Heart left ventricle (tissue), 16 donors: ENCODE results near the gene KDM4D. TPM values are rescaled to one million over a fixed set of nuclear protein-coding genes. Genes with fewer than 3 reads are reported as not detected.

Experiments used
- ATAC-seq, 4 donors: fragments of 200-7000 bp; cut with Tn5 transposase; one replicate each; pipeline ENCODE4 v1.9.1; 2020 to 2022; ENCODE audit warnings: moderate library complexity in 4 of 4, mild to moderate bottlenecking in 3 of 4, moderate number of reproducible peaks in 1 of 4
- DNase-seq, 5 donors: peaks; one replicate each; pipeline ENCODE4 v3.0.0-alpha.2; 2020
- H3K27ac ChIP-seq, 12 donors: fragments of 200-600 bp; sonication (generic) in 4 of 12; one replicate each; pipeline versions ENCODE4 v1.5.0 to v1.8.0; 2016 to 2022; ENCODE audit warnings: mild to moderate bottlenecking in 2 of 12
- H3K27me3 ChIP-seq, 9 donors: fragments of 200-600 bp; sonication (generic) in 2 of 9; one replicate each; pipeline versions ENCODE4 v1.5.1 to v1.8.0; 2016 to 2022; ENCODE audit warnings: mild to moderate bottlenecking in 3 of 9
- H3K36me3 ChIP-seq, 9 donors: fragments of 200-600 bp; sonication (generic) in 2 of 9; one replicate each; pipeline versions ENCODE4 v1.5.0 to v1.8.0; 2018 to 2022; ENCODE audit warnings: mild to moderate bottlenecking in 2 of 9
- H3K4me1 ChIP-seq, 12 donors: fragments of 200-600 bp; sonication (generic) in 4 of 12; one replicate each; pipeline versions ENCODE4 v1.5.0 to v1.8.0; 2016 to 2022; ENCODE audit warnings: mild to moderate bottlenecking in 3 of 12
- H3K4me3 ChIP-seq, 12 donors: fragments of 200-600 bp; sonication (generic) in 4 of 12; one replicate each; pipeline versions ENCODE4 v1.5.0 to v1.8.0; 2017 to 2022; ENCODE audit warnings: mild to moderate bottlenecking in 9 of 12, moderate library complexity in 4 of 12
- H3K9me3 ChIP-seq, 12 donors: fragments of 200-600 bp; sonication (generic) in 4 of 12; one replicate each; pipeline versions ENCODE4 v1.5.0 to v1.8.0; 2016 to 2022; ENCODE audit warnings: mild to moderate bottlenecking in 1 of 12
- CTCF ChIP-seq, 12 donors: fragments of 200-600 bp; sonication (generic) in 4 of 12; IDR thresholded peaks; one replicate each; pipeline versions ENCODE4 v1.5.0 to v1.8.0; 2018 to 2022; ENCODE audit warnings: antibody characterized with exemption in 12 of 12, mild to moderate bottlenecking in 5 of 12
- POLR2A ChIP-seq, 2 donors: fragments of 450-650 bp; IDR thresholded peaks; one replicate each; pipeline ENCODE4 v1.6.1; 2017; ENCODE audit warnings: antibody characterized with exemption in 2 of 2, mild to moderate bottlenecking in 2 of 2, moderate library complexity in 2 of 2
- WGBS, 4 donors: extraction: QIAGEN DNeasy Blood & Tissue Kit in 2 of 4; methylation state at CpG; one replicate each; pipeline versions ENCODE4 v1.1.5 to v1.1.7; 2013 to 2018; 5-methylcytosine and 5-hydroxymethylcytosine counted together
- intact Hi-C, 10 donors: fragments of 100-400 bp; cut with DNase I; formaldehyde crosslinking; loops; one replicate each; pipeline versions ENCODE4 v1.11.1 to v1.14.2; 2022
- polyA plus RNA-seq, 2 donors: library from polyadenylated mRNA; stranded (reverse); fragments of 200-250 nt; gene quantifications; one replicate each; pipeline ENCODE4 v1.2.3, GENCODE V29; 2013
- total RNA-seq, 9 donors: library from RNA; depleted of rRNA in 2 of 9; stranded (reverse); fragments of >200 nt in 2 of 9; fragmentation: NEBNext Ultra II Directional in 3 of 9; extraction: Animal tissue kit (Norgen Biotek cat#: 25700) in 3 of 9; gene quantifications; one replicate each; pipeline versions ENCODE4 v1.1.0 to v1.2.4, GENCODE V29; 2016 to 2023
- donor health status: ischemic (EF 13 %, LVEDD 7.1; RV severe dilation, severe dysfunction).
- donor health status: healthy with polysubstance abuse.
- donor health status: DM: no; HTN: yes; CAD: no.
- donor health status: DM: no; HTN: no; CAD: no.
- donor health status: ischemic (EF 25% LVEDD 6.9; RV normal size, moderate dysfunction).
- donor health status: ischemic (EF 25% LVEDD 5.7; RV mildly dilated, moderate dysfunction).
- donor health status: healthy.
- donor health status: DM: yes; HTN: yes; CAD: no.
- donor health status: ischemic (EF 35%, LVEDD 5.7; RV mildly dilated, moderate dysfunction).
- donor health status: nonischemic (EF 11% LVEDD 7.7; RV severe dilation, severe dysfunction).
- donor health status: DM: yes; HTN: yes; CAD: no.
- donor health status: PGD.
- donor health status: ischemic (EF 29% LVEDD 5.4; RV normal size, mild dysfunction).
- donor health status: nonischemic (EF 23%, LVEDD 6.1; RV moderate dilation, normal function).

KDM4D gene
- total and polyA plus RNA-seq, 11 donors: 0.19 to 1.3 (median 0.88) TPM; not detected in 1

GRCh38 chr11:94925422-94926270 lies 47.9 kb upstream of the KDM4D start:
- TF ChIP-seq CTCF (IDR thresholded peaks at IDR 0.05): no peak
- no peak for TF ChIP-seq POLR2A (IDR thresholded peaks at IDR 0.05)
- no peaks in the 10 kb centered on the region for H3K27me3 ChIP-seq
- no peaks in the 10 kb centered on the region for H3K9me3 ChIP-seq
- DNase-seq: no peak
- WGBS, 4 donors: 48 to 64% (median 52%) methylated on average over 7 of the region's 7 CpGs
- no peak overlapping the region for H3K4me3 ChIP-seq
- H3K36me3 ChIP-seq: no peaks in the 10 kb centered on the region
- H3K4me1 ChIP-seq: peaks cover 8 to 50% (median 41%) of the 10 kb centered on the region in 12 donors
- intact Hi-C loops: loop anchor here in 1 of 10 donors (10.0 kb wide), 1 partner anchor 51 kb away; no protein-coding TSS in a partner anchor
- peak overlapping the region in 11 of 12 donors; percentile 57 to 90 (median 78) for H3K27ac ChIP-seq
- no peak for ATAC-seq

- Histone ChIP-seq H3K4me1 (peaks cover 8 to 50% (median 41%) of the 10 kb centered on the region in 12 donors), H3K9me3 (no peaks in the 10 kb centered on the region), H3K36me3 (no peaks in the 10 kb centered on the region), H3K27me3 (no peaks in the 10 kb centered on the region), H3K27ac (peak overlapping the region in 11 of 12 donors; percentile 57 to 90 (median 78)), H3K4me3 (no peak overlapping the region)
- ATAC-seq (peak in 2 of 4 donors; percentile 16), DNase-seq (no peak)
- intact Hi-C loops: loop anchor here in 1 of 10 donors (10.0 kb wide), 1 partner anchor 51 kb away; no protein-coding TSS in a partner anchor
- no peak for TF ChIP-seq POLR2A (IDR thresholded peaks at IDR 0.05)
- TF ChIP-seq CTCF (IDR thresholded peaks at IDR 0.05): no peak
These were observed 47.3 kb upstream of the KDM4D start for GRCh38 chr11:94926271-94926625.

- no peaks in the 10 kb centered on the region for H3K36me3 ChIP-seq
- TF ChIP-seq CTCF (IDR thresholded peaks at IDR 0.05) (peak in 1 of 12 donors; percentile 17), POLR2A (IDR thresholded peaks at IDR 0.05) (no peak)
- H3K27ac ChIP-seq: peak overlapping the region; percentile 65 to 90 (median 78)
- H3K4me1 ChIP-seq: peaks cover 8 to 50% (median 41%) of the 10 kb centered on the region in 12 donors
- WGBS, 4 donors: 11 to 22% (median 15%) methylated on average over 6 of the region's 6 CpGs
- H3K27me3 ChIP-seq: no peaks in the 10 kb centered on the region
- peak; percentile 89 to 91 (median 89) for DNase-seq
- peak; percentile 72 to 95 (median 94) for ATAC-seq
- no peak overlapping the region for H3K4me3 ChIP-seq
- no peaks in the 10 kb centered on the region for H3K9me3 ChIP-seq
- intact Hi-C loops: loop anchor here in 1 of 10 donors (10.0 kb wide), 1 partner anchor 52 kb away; no protein-coding TSS in a partner anchor
These were observed 46.7 kb upstream of the KDM4D start for GRCh38 chr11:94926698-94927237.
